Bone marrow (tissue), 2 donors: ENCODE measurements around the gene PAX5.

ENCODE experiments used
- DNase-seq, 2 donors: peaks; one replicate each; lab custom pipeline; 2025; lab: John Stamatoyannopoulos, UW

Gene PAX5

DNA sequence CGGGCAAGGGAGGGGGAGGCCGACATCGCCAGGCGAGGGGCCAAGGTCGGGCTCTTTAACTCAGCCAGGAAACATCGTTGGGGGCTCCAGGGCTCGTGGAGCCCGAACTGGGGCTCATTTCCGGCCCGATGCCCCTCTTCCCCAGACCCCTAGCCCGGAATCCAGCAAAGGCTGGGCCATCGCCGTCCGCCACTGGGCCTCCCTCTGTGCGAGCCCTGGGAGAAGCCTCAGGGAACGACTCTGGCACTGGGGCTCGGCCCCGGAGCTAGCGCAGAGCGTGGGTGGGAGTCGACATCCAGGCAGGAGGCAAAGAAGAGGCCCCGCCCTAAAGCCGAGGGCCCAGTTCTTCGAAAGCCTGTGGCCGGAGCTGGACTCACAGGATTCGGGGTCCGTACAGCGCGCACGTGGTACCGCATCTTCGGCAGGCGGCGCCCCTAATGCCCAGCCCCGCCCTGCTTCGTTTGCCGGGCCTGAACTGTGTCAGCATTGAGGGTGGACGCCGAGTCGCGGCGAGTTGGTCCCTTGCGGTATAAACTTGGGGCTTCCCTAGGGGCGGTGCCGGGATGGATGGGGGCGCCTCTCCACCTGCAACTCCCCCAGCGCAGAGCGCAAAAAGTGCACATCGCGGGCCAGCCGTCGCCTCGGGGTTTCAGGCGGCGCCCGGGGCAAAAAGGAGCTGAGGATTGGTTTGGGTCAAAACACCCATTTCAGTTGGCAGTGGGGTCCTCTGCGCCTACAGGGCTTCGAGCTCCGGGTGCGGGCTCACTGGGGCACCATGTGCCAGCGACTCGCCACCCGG is 3.6 kb upstream of the PAX5 start:
- DNase-seq: no peak

DNA sequence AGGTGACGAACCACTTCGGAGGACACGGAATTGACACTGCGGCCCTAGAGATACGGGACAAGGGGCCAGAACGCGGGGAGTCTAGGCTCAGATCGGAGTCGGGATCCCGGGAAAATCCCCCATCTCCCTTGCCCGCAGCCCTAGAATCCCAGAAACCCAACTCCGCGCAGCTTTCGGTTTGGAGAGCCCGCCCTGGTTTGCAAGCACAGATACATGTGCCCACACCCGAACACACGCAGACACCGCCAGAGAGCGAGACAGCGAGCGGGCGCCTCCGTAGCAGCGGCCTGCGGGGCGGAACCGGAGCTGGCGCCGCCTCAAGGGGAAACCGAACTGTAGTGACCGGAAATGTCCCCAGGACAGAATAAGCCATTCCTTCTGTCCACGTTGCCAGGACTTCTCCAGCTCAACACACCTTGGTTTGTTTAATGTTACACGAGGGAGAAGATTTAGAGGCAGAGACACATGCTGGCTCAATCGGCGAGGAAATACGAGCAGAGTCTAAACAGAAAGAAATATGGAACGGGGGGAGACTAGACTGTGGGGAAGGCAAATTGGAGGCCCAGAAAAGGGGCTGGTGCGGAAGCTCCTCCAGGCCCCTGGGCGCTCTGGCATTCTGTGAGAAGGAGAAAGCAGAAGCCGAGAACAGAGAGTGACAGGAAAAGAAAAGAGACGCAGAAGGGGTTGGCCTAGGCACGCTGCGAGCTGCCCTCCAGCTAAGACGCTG is 2.9 kb upstream of the PAX5 start:
- peak; percentile 33 to 53 for DNase-seq

DNA sequence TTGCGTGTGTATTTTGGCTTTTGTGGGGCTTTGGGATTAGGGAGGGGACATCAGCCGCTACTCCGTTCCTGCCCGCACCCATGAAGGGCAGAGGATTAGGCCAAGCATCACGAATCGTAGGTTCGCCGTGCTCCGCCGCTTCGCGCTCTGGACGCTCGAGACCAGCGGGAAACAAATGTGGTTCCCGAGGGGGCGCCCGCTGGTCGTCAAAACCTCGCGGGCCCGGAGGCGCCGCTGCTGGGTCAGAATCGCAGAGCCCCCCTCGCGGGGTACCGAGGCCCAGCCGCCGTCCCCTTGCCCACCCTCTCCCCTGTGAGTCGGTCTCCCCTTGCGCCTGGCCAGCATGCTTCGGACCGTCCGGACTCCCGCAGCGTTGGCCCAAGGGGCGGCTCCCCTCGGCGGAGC is 2.3 kb upstream of the PAX5 start:
- no peak for DNase-seq

DNA sequence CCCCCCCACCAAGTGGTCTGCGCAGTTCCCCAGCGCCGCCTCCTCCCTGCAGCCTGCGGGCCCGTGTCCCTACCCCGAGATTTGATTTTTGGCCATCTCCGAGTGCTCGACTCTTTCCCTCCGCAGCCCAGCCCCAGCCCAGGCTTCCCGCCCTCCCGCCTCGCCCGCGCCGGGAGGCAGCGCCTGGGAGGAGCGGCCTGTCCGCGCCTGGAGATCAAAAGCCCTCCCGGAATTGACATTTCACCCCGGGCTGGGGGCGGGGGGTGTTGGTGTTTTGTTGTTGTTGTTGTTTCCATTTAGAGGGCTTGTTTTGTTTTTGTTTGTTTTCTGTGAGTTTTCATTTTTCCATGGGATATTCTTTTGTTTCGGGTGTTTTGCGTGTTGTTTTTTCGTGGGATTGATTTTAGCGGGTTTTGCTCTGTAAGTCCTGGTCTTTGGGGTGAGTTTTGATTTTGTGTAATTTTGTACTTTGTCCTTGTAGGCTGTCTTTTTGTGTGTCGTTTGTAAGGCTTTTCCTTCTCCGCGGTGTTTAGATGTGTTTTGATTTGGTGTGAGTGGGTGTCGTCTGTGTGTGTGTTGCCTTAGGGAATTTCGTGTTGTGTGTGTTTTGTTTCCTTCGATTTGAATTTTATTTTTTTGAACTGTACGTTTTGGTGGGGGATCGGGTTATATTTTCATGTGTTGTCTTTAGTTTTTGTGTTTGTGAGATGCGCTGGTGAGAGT is 1.7 kb upstream of the PAX5 start:
- DNase-seq: no peak

DNA sequence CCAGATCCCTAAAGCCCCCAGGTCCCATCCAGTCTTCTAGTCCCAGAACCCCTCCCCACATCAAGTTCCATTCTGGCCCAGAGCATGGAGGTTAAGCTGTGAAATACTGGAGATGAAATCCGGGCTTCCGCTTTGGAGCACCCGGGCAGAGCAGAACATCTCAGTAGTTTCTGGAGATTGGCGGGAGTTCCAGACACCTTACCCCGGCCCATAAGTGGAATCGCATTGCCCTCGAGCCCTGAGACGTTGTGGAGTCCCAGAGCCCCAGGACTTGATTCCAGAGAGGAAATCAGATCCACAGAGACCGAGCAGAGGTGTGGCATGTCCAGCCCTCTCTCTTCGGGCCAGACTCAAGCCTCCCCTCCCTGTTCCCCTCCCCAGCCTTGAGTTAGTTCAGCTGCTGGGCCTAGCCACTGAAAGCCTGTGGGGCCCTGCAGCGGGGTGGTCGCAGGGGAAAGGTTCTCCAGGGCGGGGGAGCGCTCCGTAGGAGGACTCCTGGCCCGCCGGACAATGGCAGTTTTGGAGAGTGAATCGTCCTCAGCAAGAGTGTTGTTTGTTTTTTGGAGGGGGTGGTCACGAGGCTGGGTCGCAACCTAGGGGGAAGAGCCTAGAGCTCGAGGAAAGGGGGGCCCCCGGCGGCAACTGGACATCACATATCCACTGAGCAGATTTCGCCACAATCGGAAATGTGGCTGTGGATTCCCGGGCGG is 1.0 kb upstream of the PAX5 start:
- peak in 1 of 2 donors; percentile 34 for DNase-seq

DNA sequence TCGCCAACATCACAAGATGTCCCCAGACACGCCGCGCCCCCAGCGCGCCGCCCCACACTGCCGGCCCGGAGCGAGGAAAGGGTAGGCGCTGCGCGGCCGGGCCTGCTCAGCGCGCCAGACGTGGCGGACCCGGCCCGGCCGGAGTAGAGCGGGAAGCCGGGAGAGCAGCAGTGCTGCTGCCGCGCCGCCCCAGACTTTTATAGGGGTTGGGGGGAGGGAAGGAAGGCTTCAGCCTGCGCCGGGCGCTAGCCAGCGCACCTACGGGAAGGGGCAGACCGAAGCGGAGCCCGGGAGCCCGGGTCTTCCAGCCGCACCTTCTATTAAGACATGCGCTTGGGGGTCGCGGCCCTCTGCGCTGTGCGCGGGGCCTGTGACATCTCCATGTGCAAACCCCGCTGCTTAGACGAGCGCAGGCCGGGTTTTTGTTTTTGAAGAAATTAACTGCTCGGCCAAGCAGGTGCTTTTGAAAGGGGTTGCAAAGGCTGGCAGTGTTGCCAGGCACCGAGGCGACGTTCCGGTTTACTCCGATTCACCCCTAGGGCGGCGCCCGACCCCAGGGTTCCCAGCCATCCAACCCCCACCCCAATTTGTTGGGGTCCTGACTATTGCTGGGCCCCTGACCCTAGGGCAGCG is 353 bp upstream of the PAX5 start:
- peak in 1 of 2 donors; percentile 21 for DNase-seq

DNA sequence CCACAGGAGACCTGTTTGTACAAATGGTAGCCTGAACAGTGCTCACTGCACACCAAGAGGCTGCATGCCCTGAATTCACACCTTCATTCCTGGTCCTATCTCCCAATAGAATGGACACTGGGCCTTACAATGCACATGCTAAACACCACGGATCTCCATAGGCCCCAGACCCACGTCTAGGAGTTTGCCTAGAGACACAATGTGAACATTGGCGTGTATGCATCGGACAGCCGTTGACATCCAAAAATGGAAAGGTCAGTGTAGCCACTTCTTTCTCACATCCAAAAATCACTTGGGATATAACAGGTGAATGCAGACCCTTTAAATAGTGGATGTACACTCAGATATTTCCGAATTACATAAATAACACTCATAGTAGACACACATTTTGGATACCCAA is 927 bp downstream of the PAX5 start:
- DNase-seq: no peak

DNA sequence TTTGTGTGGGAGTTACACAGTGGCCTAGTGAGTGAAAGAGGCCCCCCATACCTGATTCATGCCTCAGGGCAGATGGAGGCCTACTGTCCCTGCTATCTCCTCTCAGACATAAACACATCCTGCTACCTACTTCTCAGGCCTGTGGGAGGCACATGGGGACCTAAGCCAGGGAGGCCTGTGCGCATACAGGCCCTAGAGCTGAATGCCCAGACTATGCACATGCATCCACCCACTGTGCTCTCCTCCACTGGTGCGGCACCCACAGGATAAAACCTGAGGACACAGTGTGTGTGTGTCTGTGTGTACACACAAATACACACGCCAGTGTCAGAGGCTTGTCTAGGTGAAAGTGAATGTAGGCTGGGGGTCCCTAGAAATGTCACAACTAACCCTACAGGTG is 1.4 kb downstream of the PAX5 start:
- no peak for DNase-seq

DNA sequence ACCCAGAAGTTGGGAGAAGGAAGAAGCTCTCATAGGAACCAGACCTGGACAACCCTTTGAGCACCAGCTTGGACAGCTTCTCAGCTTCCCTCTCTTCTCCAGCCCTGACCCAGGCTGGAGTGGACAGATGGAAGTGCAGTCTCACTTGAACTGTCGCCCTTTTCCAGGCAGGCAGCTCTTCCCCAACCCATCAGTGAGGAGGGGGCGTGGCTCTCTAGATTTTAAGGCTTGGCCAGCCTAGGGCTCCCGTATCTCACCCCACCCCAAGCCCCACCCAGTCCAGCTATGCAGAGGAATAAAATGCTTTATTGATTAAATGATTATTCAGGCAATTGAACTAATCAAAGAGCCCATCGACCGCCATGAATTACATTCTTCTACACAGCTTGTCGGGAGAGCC is 2.2 kb downstream of the PAX5 start:
- no peak for DNase-seq

DNA sequence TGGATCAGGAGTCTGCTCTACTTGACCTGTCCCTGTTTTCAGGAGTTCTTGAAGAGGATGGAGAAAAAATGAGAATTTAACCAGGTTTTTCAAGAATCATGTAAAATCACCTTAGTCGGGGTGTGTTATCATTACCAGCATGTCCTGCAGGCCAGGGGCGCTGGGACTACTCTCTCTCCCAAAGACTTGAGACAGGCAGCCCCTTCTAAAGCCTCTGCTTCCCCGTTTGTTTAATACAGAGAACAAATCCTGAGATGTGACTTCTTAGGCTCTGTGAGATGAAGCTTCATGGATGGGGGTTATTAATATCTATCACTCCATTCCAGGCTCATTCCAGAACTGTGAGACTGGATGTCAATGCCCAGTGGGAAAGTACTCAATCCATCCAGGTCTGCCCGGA is 3.0 kb downstream of the PAX5 start:
- DNase-seq: no peak

DNA sequence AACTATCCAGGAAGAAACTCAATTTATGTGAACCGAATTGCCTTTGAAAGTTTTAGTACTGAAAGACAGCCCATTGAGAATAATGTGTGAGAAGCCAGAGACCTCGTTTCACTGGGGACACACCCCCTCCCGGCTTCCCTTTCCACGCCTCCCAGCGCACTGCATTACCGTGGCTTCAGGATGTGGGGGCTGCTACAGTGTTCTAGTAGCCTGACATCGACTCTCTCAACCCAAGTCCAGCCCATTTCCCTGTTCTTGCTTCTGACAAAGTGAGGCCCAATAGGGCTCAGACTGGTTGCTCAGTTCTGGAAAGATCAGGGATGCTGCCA is 3.5 kb downstream of the PAX5 start:
- DNase-seq: no peak

DNA sequence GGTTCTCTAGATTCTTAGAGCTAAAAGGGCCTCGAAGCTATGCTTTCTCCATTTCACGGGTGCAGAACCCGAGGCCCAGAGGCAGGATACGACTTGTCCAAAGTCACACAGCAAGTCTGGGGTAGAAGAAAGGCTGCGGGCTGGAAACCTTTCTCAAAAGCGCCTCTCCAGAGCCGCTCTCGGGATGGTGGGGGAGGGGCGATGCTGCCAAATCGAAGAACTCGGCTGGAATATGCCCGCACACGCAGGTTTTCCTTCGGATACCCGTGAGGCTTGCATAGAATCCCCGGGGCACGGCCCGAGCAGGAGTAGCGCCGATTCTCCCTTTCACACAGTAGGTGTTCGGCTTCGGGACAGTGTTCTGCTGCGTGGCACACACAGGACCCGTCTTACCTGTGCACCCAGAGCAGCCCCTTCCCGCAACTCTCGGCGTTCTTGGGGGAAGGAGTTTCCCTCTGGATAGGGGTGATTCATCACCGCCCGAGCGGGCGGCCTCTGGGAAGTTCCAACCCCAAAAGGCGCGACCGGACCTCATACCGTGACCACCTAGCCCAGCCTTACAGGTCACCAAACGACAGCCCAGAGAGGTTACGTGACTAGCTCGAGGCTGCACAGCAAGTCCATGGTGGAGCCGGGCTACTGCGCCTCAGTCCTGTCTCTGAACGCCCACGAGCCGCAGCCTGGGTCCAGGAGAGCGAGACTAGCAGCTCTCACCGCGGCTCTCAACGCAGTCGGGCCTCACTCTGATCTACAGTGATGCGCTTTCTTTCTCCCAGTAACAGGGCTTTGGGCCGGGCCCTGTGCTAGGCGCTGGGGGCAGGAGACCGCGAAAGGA is 4.1 kb downstream of the PAX5 start:
- DNase-seq: no peak

DNA sequence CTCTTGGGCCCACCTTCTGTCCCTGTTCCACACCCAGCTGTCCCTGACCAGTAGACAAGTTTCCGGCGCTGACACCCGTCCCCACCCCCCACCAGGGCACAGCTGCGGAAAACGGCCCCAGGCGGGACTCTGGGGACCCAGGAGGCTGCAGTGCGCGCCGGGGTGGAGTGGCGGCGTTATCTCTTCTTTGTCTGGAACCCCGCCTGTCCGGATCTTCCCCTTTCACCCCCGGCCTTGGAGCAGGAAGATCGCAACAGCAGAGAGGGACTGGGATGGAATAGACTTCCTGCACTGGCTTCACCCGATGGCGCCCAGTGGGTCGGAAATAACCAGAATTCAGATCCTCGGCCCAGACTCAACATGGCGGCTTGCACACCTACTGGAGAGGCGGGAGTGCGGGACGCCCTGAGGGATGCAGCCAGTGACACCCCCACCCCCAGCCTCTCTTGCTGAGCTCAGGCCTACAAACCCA is 4.7 kb downstream of the PAX5 start:
- no peak for DNase-seq

DNA sequence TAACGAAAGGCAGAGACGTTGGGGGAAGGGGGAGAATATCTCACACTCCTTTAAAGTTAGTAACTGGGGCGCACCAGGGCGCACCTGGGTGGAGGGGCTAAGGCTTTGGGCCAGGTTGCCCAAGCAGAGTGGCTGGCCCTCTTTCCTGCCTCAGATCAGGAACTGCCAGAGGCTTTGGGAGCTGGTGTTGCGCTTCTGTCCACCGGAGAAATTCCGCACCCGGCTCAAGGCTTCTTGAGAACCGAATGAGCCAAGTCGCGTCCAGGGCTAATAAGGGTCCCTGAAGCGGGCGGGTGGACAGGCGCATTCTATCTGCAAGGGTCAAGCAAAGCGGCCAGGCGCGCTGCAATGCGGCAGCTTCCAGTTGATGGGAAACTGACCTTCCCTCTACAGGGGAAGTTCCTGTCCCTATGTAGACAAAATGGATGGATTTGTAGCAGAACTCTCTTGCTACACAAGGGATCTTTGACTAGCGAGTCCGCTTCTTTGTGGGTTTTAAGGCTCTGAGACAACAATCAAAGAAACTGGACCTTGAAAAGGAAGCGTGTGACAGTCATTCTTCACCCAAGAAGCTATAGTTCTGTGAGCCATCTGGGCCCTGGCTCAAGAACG is 5.5 kb downstream of the PAX5 start:
- DNase-seq: no peak

DNA sequence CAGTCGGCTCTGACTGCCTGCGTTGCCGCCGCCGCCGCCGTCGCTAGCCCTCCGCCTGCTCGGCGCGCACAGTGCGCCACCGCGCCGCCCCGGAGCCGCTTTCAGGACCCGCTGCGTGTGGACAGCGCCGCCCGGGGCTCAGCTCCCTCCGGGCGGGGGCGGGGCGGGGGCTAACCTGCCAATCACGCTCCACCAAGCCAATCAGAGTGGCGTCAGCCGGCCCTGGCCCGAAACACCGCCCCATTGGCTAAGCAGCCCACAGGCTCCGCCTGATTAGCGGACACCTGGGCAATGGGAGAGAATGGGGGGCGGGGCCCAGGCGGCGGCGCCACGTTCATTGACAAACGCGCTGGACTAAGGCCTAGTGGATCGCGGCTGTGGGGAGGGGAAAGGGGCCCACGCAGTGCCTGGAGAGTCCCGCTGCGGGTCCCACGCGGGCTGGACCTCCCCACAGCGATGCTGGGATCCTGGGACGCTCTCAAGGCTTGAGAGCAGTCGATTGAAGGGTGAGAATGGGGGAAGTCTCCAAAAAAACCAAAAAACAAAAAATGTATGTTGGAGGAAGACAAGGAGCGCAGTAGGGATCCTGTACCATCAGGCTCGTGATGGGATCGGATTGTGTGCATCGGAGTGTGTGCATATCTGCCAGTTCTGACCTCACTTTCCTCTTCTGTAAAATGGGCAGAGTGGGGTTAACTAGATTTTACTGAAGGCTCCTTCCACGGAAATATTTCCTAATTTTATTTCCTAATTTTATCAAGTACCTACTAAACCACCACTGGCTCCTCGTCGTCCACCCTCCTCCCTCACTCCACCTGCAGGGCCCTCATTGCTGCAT is 6.3 kb downstream of the PAX5 start:
- peak; percentile 36 to 54 for DNase-seq

DNA sequence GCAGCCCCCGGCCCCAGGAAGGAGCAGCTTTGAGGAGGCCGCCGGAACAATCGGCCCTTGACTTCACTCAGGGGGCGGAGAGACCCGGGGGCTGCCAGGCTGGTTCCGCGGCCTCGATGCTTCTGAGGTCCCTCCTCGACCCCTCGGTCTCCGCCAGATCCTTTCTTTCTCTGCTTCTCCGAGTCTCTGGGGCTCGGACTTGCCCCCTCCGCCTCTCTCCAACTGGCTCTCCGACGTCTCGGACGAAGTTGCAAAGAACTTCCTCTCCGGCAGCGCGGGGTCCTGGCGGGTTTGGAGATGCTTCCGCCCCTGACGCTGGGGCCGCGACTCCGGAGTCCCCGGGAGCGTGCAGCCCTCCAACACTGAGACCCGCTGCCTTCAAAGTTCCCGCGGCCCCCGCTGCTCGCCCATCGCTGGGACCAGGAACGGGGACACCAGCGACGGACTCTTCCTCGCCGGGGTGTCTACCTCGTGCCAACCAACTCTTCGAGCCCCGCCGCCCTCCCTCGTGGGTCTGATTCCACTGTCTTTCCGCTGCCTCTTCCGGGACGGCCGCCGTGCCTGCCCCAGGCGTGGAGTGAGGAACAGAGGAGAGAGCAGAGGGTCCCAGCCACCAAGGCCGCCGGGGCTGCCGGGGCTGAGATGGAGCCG is 7.0 kb downstream of the PAX5 start:
- DNase-seq: no peak

DNA sequence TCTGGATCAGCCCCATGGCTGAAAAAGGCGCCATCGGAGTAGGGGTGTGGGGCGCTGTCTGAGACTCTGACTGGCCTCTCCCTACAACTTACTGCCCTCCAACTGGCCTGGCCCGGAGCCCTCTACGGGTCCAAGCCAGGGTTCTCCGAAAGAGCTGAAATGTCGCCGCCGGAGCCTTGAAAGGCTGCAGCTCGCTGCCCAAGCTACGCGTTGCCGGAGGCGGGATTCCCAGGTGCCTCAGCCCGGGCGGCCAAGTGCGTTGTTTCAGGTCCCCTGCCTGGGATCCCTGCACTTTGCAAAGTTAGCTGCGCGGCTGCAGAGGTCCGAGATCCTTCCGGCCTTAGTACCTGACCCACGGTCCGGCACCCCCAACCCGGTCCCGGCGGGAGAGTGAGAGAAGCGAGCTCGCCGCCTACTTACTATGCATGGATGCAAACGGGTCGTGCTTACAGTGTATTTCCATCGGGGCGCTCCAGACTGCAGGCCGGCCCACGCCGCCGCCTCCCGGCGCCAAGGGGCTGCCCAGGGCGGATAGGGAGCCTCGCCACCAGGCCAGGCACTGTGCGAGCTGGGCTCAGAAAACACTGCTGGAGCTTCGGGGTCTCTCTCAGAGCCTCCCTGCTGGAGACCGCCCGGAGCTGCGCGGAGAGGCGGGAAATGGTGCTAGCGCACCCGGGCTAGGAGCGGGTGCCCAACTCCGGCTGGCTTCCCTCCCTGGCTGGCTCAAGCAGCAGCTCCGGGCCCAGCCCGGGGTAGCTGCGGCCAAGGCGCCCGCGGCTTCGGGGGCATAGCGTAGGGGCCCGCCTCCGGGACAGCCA is 7.7 kb downstream of the PAX5 start:
- DNase-seq: no peak

DNA sequence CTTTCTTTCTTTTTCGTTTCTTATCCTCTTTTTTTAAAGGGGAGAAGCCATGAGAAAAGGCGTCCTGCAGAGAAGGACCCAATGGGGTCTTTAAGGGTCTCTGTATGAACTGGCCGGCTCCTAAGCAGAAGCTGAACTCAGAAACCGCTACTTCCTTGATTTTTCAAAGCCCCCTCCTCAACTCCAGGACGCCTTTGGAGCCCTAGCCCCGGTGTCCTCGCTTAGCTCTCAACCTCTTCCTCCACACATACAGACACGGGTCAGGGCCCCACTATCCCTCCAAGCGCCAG is 8.3 kb downstream of the PAX5 start:
- DNase-seq: no peak
